ENCODE measurements around the gene MEPCE.

MEPCE gene

DNA sequence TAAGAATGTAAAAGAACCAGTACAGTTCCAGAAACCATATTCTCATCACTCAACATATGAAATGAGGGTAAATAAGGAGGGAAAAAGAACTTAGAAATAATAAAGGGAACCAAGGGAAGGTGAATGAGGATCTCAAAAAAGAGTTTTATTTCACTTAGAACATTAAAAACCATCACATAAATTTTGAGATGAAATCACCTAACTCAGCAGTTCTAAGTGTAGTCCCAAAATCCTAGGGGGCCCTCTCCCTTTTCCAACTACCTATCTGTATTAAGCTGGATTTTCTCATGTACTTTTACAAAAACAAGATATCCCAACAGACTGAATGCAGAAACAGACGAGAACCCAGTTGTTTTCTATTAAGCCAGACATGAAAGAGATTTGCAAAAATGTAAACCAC is 4.3 kb upstream of the MEPCE start:
- no peak overlapping the region for H3K27ac ChIP-seq
- no peak for TF ChIP-seq ZFX (IDR thresholded peaks at IDR 0.05)
- TF ChIP-seq, protein P1, sequence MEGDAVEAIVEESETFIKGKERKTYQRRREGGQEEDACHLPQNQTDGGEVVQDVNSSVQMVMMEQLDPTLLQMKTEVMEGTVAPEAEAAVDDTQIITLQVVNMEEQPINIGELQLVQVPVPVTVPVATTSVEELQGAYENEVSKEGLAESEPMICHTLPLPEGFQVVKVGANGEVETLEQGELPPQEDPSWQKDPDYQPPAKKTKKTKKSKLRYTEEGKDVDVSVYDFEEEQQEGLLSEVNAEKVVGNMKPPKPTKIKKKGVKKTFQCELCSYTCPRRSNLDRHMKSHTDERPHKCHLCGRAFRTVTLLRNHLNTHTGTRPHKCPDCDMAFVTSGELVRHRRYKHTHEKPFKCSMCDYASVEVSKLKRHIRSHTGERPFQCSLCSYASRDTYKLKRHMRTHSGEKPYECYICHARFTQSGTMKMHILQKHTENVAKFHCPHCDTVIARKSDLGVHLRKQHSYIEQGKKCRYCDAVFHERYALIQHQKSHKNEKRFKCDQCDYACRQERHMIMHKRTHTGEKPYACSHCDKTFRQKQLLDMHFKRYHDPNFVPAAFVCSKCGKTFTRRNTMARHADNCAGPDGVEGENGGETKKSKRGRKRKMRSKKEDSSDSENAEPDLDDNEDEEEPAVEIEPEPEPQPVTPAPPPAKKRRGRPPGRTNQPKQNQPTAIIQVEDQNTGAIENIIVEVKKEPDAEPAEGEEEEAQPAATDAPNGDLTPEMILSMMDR (conservative IDR thresholded peaks at IDR 0.05), result no peak

DNA sequence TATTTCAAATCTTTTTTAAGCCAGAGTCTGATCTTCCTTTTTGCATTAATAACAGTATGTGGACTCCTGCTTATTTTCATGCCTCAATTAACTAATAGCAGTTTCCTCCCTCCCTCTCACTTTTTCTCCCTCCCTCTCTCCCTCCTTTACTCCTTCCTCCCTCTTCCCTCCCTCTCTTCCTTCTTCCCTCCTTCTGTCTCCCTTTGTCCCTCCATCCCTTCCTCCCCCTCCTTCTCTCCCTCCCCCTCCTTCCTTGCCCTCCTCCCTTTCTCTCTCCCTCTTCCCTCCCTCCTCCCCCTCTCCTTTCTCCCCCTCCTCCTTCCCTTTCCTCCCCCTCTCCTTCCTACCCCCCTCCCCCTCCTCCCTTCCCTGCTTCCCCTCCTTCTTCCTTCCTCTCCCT is 3.1 kb upstream of the MEPCE start:
- no peak overlapping the region for H3K27ac ChIP-seq
- no peak for TF ChIP-seq ZFX (IDR thresholded peaks at IDR 0.05)
- TF ChIP-seq, protein P1 (conservative IDR thresholded peaks at IDR 0.05), result no peak

DNA sequence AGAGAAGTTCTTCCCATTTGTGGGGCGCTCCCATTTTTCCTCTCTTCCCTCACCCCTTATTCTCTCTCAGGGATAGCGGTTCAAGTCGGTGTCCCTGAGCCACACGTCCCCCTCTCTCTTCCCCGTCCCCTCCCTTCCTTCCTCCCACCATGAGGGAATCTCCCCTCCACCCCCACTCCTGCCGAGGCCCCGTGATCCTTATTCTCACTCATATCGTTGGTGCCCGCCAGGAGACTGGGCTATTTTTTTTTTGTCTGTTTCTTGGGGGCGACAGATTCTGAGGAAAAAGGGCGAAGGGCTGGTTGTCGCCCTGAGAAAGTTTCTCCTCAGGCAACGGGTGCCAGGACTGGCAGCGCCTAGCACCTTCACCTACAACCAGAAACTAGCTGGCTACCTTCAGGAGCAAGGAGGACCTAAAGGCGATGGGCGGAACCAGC is 1.9 kb upstream of the MEPCE start:
- peak overlapping the region; percentile 99 for H3K27ac ChIP-seq
- TF ChIP-seq ZFX (IDR thresholded peaks at IDR 0.05), result no peak
- TF ChIP-seq, protein P1 (conservative IDR thresholded peaks at IDR 0.05), result no peak

DNA sequence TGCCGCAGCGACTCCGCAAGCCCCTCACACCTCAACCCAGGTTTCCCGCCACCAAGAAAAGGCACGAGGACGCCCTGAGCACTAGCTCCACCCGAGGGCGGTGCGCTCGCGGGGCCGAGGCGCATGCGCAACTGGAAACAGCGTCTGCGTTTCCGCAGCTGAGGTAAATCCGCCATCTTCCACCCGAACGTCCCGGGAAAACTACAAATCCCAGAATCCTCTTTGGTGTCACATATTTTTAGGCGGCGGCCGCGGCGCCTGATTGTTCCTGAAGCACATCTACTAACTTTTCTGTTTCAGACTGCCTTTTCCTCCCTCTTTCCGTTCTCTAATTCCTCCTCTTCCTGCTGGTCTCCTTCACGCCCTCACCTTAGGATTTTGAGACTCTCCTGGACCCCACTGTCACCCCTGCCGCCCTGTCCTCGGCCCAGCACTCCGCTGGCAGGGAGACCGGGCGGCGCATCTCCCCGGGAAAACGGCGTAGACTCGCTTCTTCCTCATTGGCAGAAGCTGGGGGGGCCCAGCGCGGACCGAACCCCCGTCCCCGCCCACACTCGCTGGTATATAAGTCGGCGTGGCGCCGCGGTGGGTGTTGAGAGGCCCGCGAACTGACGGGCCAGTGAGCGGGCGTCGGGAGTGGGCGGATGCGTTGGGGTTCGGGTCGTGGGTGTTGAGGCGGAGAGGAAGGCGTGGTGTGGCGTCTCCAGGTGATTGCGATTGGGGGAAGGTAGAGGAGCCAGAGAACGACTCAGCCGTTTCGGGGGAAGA is 1.2 kb upstream of the MEPCE start, which contains the start of gene ZCWPW1:
TSS of gene ZCWPW1 (minus strand) at position 505 of the 768 bp plus-strand sequence. CDS start 8,054 bp downstream, outside the sequence.
- TF ChIP-seq, protein P1 (conservative IDR thresholded peaks at IDR 0.05), result no peak
- peak; percentile 61; the same call in 1 of the 2 replicates for TF ChIP-seq ZFX (IDR thresholded peaks at IDR 0.05)
- H3K27ac ChIP-seq, result peak within 1 kb of the TSS; percentile 99

DNA sequence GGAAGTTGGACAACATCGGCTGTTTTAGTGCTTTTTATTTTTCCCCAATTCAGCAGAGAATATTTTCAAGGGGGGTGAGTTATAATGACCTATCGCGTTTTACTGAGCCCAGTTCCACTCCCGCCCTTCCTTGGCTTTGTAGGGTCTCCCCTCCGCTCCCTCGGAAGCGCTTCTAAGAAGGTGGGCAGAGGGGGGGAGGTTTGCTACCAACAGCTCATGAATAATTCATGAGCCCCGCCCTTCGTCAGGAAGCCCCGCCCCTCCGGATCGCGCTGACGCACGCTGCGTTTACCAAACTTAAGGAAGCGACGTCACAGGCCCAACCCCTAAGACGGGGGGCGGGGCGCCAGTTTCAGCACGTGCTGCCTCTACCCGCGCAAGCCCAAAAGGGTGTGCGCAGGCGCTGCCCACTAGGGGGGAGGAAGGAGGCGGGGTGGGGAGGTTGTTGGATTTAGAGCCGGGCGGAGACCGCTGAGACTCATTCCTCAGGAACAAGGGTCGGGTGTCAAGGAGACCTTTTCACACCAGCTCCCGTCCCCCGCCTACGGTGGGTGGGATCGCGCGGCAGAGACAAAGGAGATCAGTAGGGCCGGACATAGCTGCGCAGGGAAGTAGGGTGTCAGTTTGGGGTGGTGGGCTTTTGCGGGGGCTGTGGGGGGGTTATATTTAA is 529 bp upstream of the MEPCE start:
- TF ChIP-seq, protein P1 (conservative IDR thresholded peaks at IDR 0.05), result no peak
- no peak; the same call in 1 of the 2 replicates for TF ChIP-seq ZFX (IDR thresholded peaks at IDR 0.05)
- peak overlapping the region; percentile 99 for H3K27ac ChIP-seq

DNA sequence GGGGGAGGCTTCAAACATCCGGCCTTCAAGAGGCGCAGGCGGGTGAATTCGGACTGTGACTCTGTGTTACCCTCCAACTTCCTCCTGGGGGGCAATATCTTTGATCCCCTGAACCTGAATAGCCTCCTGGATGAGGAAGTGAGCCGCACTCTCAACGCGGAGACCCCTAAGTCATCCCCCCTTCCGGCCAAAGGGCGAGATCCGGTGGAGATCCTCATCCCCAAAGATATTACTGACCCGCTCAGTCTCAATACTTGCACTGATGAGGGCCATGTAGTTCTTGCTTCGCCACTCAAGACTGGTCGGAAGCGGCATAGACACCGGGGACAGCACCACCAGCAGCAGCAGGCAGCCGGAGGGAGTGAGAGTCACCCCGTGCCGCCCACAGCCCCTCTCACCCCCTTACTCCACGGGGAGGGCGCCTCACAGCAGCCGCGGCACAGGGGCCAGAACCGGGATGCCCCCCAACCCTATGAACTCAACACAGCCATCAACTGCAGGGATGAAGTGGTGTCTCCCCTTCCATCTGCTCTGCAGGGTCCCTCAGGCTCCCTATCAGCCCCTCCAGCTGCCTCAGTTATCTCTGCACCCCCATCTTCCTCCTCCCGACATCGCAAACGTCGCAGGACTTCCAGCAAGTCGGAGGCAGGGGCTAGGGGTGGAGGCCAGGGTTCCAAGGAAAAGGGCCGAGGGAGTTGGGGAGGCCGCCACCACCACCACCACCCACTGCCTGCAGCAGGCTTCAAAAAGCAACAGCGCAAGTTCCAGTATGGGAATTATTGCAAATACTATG is 1.1 kb downstream of the MEPCE start:
- no peak for TF ChIP-seq ZFX (IDR thresholded peaks at IDR 0.05)
- TF ChIP-seq, protein P1 (conservative IDR thresholded peaks at IDR 0.05), result no peak
- peak overlapping the region; percentile 99 for H3K27ac ChIP-seq
